CD4-positive, alpha-beta T cell treated with Interleukin-6 for 4 hours (primary cell): ENCODE measurements around the gene HCAR2.
"Not testable (repeated sequence)": the region's sequence is repeated elsewhere in the genome, so short reads cannot be mapped to it uniquely, and the experiment has no call there.

Source experiments
- DNase-seq: peaks from one replicate; pipeline ENCODE4 v3.0.0-alpha.2; 2020; ENCODE audit warnings: mixed read lengths

Gene HCAR2

DNA sequence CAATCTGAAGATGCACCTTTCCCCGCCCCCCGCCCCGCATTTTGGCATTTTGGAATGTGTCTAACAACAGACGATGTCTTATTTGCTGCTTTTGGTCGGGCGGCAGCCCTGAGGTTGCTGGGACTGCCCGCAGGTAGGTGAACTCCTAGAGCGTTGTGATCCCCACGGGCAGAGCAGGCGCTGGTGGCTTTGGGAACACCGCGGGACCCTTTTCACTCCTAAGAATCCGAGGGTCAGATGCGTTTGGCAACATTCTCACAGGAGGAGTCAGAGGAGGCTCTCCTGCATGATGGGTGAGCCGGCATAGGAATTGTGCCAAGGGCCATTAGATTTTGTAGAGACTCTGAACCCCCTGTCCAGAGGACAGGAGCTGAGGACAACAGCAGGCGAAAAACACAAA lies 41.9 kb downstream of the HCAR2 start:
- no peak for DNase-seq

GRCh38 chr12:122659579-122659978 lies 43.6 kb downstream of the HCAR2 start:
- DNase-seq, result no peak

- DNase-seq, result no peak
Observed at GRCh38 chr12:122656298-122656697, 46.9 kb downstream of the HCAR2 start.

- not testable (repeated sequence) for DNase-seq
Observed at GRCh38 chr12:122653291-122653690, 49.9 kb downstream of the HCAR2 start.

DNA sequence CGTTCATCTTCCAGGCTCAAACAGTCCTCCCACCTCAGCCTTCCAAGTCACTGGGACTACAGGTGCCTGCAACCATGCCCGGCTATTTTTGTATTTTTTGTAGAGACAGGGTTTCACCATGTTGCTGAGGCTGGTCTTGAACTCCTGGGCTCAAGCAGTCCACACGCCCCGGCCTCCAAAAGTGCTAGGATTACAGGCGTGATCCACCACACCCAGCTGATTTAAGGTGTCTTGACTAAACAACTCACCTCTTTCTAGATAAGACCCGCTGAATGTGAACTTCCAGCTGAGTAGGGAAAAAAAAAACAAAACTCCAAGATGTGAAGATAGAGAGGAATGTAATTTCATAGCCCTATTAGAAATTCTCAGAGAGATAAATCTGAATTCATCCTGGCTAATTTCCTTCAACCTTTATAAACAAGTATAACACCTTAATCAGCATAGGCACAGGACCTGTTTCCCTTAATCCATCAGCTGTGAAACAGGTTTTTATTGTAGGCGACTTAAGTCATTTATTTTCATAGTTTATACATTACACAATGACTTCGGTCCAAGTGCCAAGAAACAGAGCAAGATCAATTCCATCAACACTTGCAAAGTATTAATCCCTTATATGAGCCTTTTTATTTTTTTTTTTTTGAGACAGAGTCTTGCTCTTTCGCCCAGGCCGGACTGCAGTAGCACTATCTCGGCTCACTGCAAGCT lies 51.5 kb downstream of the HCAR2 start:
- no peak for DNase-seq
